GM12878 (cell line): ENCODE results near the gene CHCHD1. TPM values are rescaled to one million over a fixed set of nuclear protein-coding genes. Genes with fewer than 3 reads are reported as not detected.
A peak's percentile ranks its signal among the peaks of the same experiment; 100 is the strongest.

Source experiments
- BCL11A ChIP-seq: IDR thresholded peaks from 2 replicates; pipeline ENCODE4 v1.6.1; 2011; ENCODE audit warnings: low read depth, low read length
- BRCA1 ChIP-seq: IDR thresholded peaks from 2 replicates; pipeline ENCODE4 v1.6.1; 2011; ENCODE audit warnings: low read depth, low read length, improper control_type of control experiment
- CHD4 ChIP-seq: fragments of 200-600 bp; sonication (generic); IDR thresholded peaks from 2 replicates; pipeline ENCODE4 v1.6.1; 2016; ENCODE audit warnings: mild to moderate bottlenecking
- FOXM1 ChIP-seq: IDR thresholded peaks from 2 replicates; pipeline ENCODE4 v1.6.1; 2012; ENCODE audit warnings: low read depth, mild to moderate bottlenecking, inconsistent platforms, low read length, moderate library complexity
- GABPA ChIP-seq: IDR thresholded peaks from 2 replicates; pipeline ENCODE4 v1.6.1; 2014; ENCODE audit warnings: antibody characterized with exemption, low read depth, mild to moderate bottlenecking, inconsistent platforms
- HDGF ChIP-seq: fragments of 450-650 bp; IDR thresholded peaks from 2 replicates; pipeline ENCODE4 v1.6.1; 2016; ENCODE audit warnings: antibody characterized with exemption
- KAT2A ChIP-seq: conservative IDR thresholded peaks from 2 replicates; pipeline ENCODE4 v1.6.1; 2011; ENCODE audit warnings: low read depth, low read length; ENCODE audit not compliant: control insufficient read depth
- MEF2A ChIP-seq: IDR thresholded peaks from 2 replicates; pipeline ENCODE4 v1.6.1; 2011; ENCODE audit warnings: low read depth, mild to moderate bottlenecking, low read length, moderate library complexity; ENCODE audit not compliant: insufficient read depth
- MTA3 ChIP-seq: IDR thresholded peaks from 2 replicates; pipeline ENCODE4 v1.6.1; 2012; ENCODE audit warnings: low read length, inconsistent platforms, borderline replicate concordance
- NFYA ChIP-seq: IDR thresholded peaks from 2 replicates; pipeline ENCODE4 v1.6.1; 2011; ENCODE audit warnings: low read depth, mild to moderate bottlenecking, low read length, improper control_type of control experiment, borderline replicate concordance
- NKRF ChIP-seq: fragments of 450-650 bp; conservative IDR thresholded peaks from 2 replicates; pipeline ENCODE4 v1.6.1; 2017; ENCODE audit warnings: mild to moderate bottlenecking, moderate library complexity
- POLR2AphosphoS2 ChIP-seq: IDR thresholded peaks from 2 replicates; pipeline ENCODE4 v1.6.1; 2011; ENCODE audit warnings: low read depth, mild to moderate bottlenecking, low read length, improper control_type of control experiment, moderate library complexity
- RAD51 ChIP-seq: fragments of 450-650 bp; IDR thresholded peaks from 2 replicates; pipeline ENCODE4 v1.6.1; 2016; ENCODE audit warnings: moderate library complexity, mild to moderate bottlenecking, inconsistent platforms
- REST ChIP-seq: IDR thresholded peaks from 2 replicates; pipeline ENCODE4 v1.6.1; 2012; ENCODE audit warnings: mild to moderate bottlenecking, low read depth, low read length
- RUNX3 ChIP-seq: IDR thresholded peaks from 2 replicates; pipeline ENCODE4 v1.6.1; 2012; ENCODE audit warnings: low read length, inconsistent platforms
- SMAD5 ChIP-seq: IDR thresholded peaks from 2 replicates; pipeline ENCODE4 v1.6.1; 2016; ENCODE audit warnings: antibody characterized with exemption, low read depth
- SRF ChIP-seq, 2 experiments: IDR thresholded peaks; 2 replicates each; pipeline ENCODE4 v1.6.1; 2011; ENCODE audit warnings: low read depth in 2 of 2, low read length in 2 of 2, mild to moderate bottlenecking in 1 of 2, moderate library complexity in 1 of 2
- SUZ12 ChIP-seq: fragments of 200-600 bp; sonication (generic); IDR thresholded peaks from one replicate; pipeline ENCODE4 v1.6.1; 2018; ENCODE audit warnings: antibody characterized with exemption, mild to moderate bottlenecking; ENCODE audit not compliant: unreplicated experiment
- YBX1 ChIP-seq: fragments of 450-650 bp; IDR thresholded peaks from 2 replicates; pipeline ENCODE4 v1.6.1; 2016; ENCODE audit warnings: antibody characterized with exemption
- ZNF24 ChIP-seq: fragments of 450-650 bp; IDR thresholded peaks from 2 replicates; pipeline ENCODE4 v1.6.1; 2017; ENCODE audit warnings: antibody characterized with exemption, mild to moderate bottlenecking
- polyA plus RNA-seq, 11 experiments: library from polyadenylated mRNA; depleted of rRNA in 4 of 11; unstranded in 6 of 11; stranded (reverse) in 5 of 11; fragments of >200 nt; fragmentation: Nextera tagmentation in 4 of 11; fragmentation: Illumina TruSeq in 1 of 11; extraction: Ambion mirVana in 4 of 11; extraction: Trizol in 1 of 11; gene quantifications; 1 replicate in 1 of 11; 2 replicates in 10 of 11; pipeline versions ENCODE4 v1.2.1 to v1.2.3, GENCODE V29; 2011 to 2016; ENCODE audit warnings: inconsistent platforms in 2 of 11, missing spikeins in 2 of 11, low read depth in 1 of 11
- total RNA-seq, 4 experiments: library from RNA; depleted of rRNA in 3 of 4; stranded (reverse); fragments of >200 nt in 3 of 4; fragmentation: Illumina TruSeq in 1 of 4; extraction: Trizol in 1 of 4; gene quantifications; 2 replicates each; pipeline versions ENCODE4 v1.2.1 to v1.2.3, GENCODE V29; 2013 to 2021
- TF ChIP-seq, protein P1 (sequence below): fragments of 150-350 bp; IDR thresholded peaks from 2 replicates; pipeline ENCODE4 v1.6.1; 2014; ENCODE audit warnings: mild to moderate bottlenecking, low read depth, low read length
- TF ChIP-seq, protein P2 (sequence below): fragments of 450-650 bp; formaldehyde crosslinking; IDR thresholded peaks from 2 replicates; pipeline ENCODE4 v1.5.0; 2022; ENCODE audit warnings: mild to moderate bottlenecking, missing genetic modification characterization

CHCHD1 gene
- total and polyA plus RNA-seq, 10 of the 15 experiments (the other 5 are each of a cell fraction or from before 2014, with no cell fraction given) = 35.0 to 132 (median 70.0) TPM

GRCh38 chr10:73785211-73785720, 3.4 kb downstream of the CHCHD1 start, which contains the start of gene ZSWIM8 (continued):
- TF ChIP-seq, protein P1, sequence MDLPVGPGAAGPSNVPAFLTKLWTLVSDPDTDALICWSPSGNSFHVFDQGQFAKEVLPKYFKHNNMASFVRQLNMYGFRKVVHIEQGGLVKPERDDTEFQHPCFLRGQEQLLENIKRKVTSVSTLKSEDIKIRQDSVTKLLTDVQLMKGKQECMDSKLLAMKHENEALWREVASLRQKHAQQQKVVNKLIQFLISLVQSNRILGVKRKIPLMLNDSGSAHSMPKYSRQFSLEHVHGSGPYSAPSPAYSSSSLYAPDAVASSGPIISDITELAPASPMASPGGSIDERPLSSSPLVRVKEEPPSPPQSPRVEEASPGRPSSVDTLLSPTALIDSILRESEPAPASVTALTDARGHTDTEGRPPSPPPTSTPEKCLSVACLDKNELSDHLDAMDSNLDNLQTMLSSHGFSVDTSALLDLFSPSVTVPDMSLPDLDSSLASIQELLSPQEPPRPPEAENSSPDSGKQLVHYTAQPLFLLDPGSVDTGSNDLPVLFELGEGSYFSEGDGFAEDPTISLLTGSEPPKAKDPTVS = no peak
- TF ChIP-seq SMAD5 = no peak
- no peak for TF ChIP-seq BCL11A
- TF ChIP-seq CHD4 = no peak
- TF ChIP-seq MEF2A = no peak
- TF ChIP-seq REST = no peak
- TF ChIP-seq SUZ12 = no peak
- TF ChIP-seq MTA3 = no peak
- peak; percentile 78 for TF ChIP-seq RAD51
- peak; percentile 94 for TF ChIP-seq GABPA
- peak; percentile 68; the same call in 1 of the 2 replicates for TF ChIP-seq RUNX3
- no peak for TF ChIP-seq ZNF24
- no peak for TF ChIP-seq BRCA1
- no peak for TF ChIP-seq KAT2A
- TF ChIP-seq SRF (IDR thresholded peaks at IDR 0.05; ENCODE audit: low read depth in 2 of 2, low read length in 2 of 2) = no peak
- TF ChIP-seq, protein P2, sequence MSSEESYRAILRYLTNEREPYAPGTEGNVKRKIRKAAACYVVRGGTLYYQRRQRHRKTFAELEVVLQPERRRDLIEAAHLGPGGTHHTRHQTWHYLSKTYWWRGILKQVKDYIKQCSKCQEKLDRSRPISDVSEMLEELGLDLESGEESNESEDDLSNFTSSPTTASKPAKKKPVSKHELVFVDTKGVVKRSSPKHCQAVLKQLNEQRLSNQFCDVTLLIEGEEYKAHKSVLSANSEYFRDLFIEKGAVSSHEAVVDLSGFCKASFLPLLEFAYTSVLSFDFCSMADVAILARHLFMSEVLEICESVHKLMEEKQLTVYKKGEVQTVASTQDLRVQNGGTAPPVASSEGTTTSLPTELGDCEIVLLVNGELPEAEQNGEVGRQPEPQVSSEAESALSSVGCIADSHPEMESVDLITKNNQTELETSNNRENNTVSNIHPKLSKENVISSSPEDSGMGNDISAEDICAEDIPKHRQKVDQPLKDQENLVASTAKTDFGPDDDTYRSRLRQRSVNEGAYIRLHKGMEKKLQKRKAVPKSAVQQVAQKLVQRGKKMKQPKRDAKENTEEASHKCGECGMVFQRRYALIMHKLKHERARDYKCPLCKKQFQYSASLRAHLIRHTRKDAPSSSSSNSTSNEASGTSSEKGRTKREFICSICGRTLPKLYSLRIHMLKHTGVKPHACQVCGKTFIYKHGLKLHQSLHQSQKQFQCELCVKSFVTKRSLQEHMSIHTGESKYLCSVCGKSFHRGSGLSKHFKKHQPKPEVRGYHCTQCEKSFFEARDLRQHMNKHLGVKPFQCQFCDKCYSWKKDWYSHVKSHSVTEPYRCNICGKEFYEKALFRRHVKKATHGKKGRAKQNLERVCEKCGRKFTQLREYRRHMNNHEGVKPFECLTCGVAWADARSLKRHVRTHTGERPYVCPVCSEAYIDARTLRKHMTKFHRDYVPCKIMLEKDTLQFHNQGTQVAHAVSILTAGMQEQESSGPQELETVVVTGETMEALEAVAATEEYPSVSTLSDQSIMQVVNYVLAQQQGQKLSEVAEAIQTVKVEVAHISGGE (CRISPR knock-in tag) = no peak
- TF ChIP-seq HDGF = no peak
- TF ChIP-seq YBX1 = no peak
- TF ChIP-seq NFYA = no peak
- TF ChIP-seq NKRF = peak; percentile 95
- no peak for TF ChIP-seq POLR2AphosphoS2
- TF ChIP-seq FOXM1 = 0 out of 2 replicates have a peak, but pooled peaks have one; percentile 11
